ENCODE results near the gene ANKRD34A.

GRCh38 chr1:145964328-145965118, at the start of gene ANKRD34A, which contains the start of gene POLR3GL:
- TF ChIP-seq CTCF (IDR thresholded peaks at IDR 0.05) (no peak), POLR2AphosphoS5 (IDR thresholded peaks at IDR 0.05) (peak; percentile 74 to 95 (median 82)), POLR2A (IDR thresholded peaks at IDR 0.05) (peak; percentile 95)

Data from breast epithelium (tissue), 3 donors.